Mucosa of descending colon (tissue), 3 donors: ENCODE results near the gene BCKDHA. TPM values are rescaled to one million over a fixed set of nuclear protein-coding genes. Genes with fewer than 3 reads are reported as not detected.
A peak's percentile ranks its signal among the peaks of the same experiment; 100 is the strongest.

Experiments
- ATAC-seq: fragments of 200-7000 bp; cut with Tn5 transposase; one replicate; pipeline ENCODE4 v1.9.1; 2020; ENCODE audit warnings: mild to moderate bottlenecking, moderate library complexity
- DNase-seq, 3 donors: peaks; one replicate each; pipeline ENCODE4 v3.0.0-alpha.2; 2020
- H3K36me3 ChIP-seq: fragments of 200-600 bp; one replicate; pipeline ENCODE4 v1.8.0; 2021; ENCODE audit warnings: low read depth, mild to moderate bottlenecking
- H3K4me1 ChIP-seq: fragments of 200-600 bp; one replicate; pipeline ENCODE4 v1.8.0; 2021; ENCODE audit warnings: low read depth, mild to moderate bottlenecking
- H3K4me3 ChIP-seq: fragments of 200-600 bp; one replicate; pipeline ENCODE4 v1.8.0; 2021; ENCODE audit warnings: mild to moderate bottlenecking
- H3K9me3 ChIP-seq: fragments of 200-600 bp; one replicate; pipeline ENCODE4 v1.8.0; 2021; ENCODE audit warnings: mild to moderate bottlenecking
- CTCF ChIP-seq: fragments of 200-600 bp; IDR thresholded peaks from one replicate; pipeline ENCODE4 v1.8.0; 2022; ENCODE audit warnings: antibody characterized with exemption, mild to moderate bottlenecking
- intact Hi-C, 2 donors: fragments of 100-400 bp; cut with DNase I in 1 of 2; cut with micrococcal nuclease in 1 of 2; formaldehyde crosslinking; loops; one replicate each; pipeline versions ENCODE4 v1.11.0 to v1.11.1; 2022; cut with DNase I, micrococcal nuclease
- total RNA-seq, 3 donors: library from RNA; stranded (reverse); fragmentation: NEBNext Ultra II Directional in 2 of 3; extraction: Animal tissue kit (Norgen Biotek cat#: 25700) in 2 of 3; gene quantifications; one replicate each; pipeline versions ENCODE4 v1.2.1 to v1.2.4, GENCODE V29; 2021 to 2023
- donor health status: DM: no; HTN: no; CAD: no; lungs with moderate emphysema.
- donor health status: DM: no; HTN: no; CAD: no.
- donor health status: DM: no; HTN: yes; CAD: no.

BCKDHA gene
- total RNA-seq, 3 donors from 2014 or later: 16.6 to 22.5 (median 17.3) TPM

GRCh38 chr19:41371541-41371940 is 26.1 kb upstream of the BCKDHA start:
- H3K4me1 ChIP-seq: peaks cover 6% of the 10 kb centered on the region
- intact Hi-C loops: no loop called here

GRCh38 chr19:41372501-41372900 is 25.1 kb upstream of the BCKDHA start:
- peaks cover 6% of the 10 kb centered on the region for H3K4me1 ChIP-seq
- DNase-seq: no peak
- no peak for TF ChIP-seq CTCF
- H3K36me3 ChIP-seq: no peaks in the 10 kb centered on the region
- no peak overlapping the region for H3K4me3 ChIP-seq
- intact Hi-C loops: no loop called here
- H3K9me3 ChIP-seq: no peaks in the 10 kb centered on the region
- ATAC-seq: no peak

More at GRCh38 chr19:41371541-41371940, 26.1 kb upstream of the BCKDHA start:
- no peaks in the 10 kb centered on the region for H3K36me3 ChIP-seq
- no peaks in the 10 kb centered on the region for H3K9me3 ChIP-seq
- TF ChIP-seq CTCF: no peak
- ATAC-seq: no peak
- DNase-seq: no peak
- H3K4me3 ChIP-seq: no peak overlapping the region

- Histone ChIP-seq H3K4me3 (no peak overlapping the region), H3K4me1 (no peaks in the 10 kb centered on the region), H3K9me3 (no peaks in the 10 kb centered on the region), H3K36me3 (no peaks in the 10 kb centered on the region)
- ATAC-seq (peak; percentile 70), DNase-seq (peak; percentile 75 to 81 (median 75))
- intact Hi-C loops: no loop called here
- TF ChIP-seq CTCF: no peak
Observed at GRCh38 chr19:41373993-41374392, 23.6 kb upstream of the BCKDHA start.

GRCh38 chr19:41376241-41376997 is 21.2 kb upstream of the BCKDHA start, which contains the start of gene TMEM91:
TSS of gene TMEM91 (plus strand) at chr19:41376533. CDS start at chr19:41378310, 1,777 bp downstream.
- ATAC-seq: peak; percentile 59
- no peak for TF ChIP-seq CTCF
- intact Hi-C loops: no loop called here
- Histone ChIP-seq H3K4me3 (peak within 1 kb of the TSS; percentile 21), H3K4me1 (no peaks in the 10 kb centered on the region), H3K36me3 (no peaks in the 10 kb centered on the region), H3K9me3 (no peaks in the 10 kb centered on the region)
- peak; percentile 48 to 54 (median 51) for DNase-seq

GRCh38 chr19:41376998-41377365 is 20.6 kb upstream of the BCKDHA start:
- intact Hi-C loops: no loop called here
- Histone ChIP-seq H3K36me3 (no peaks in the 10 kb centered on the region), H3K9me3 (no peaks in the 10 kb centered on the region), H3K4me3 (no peak overlapping the region), H3K4me1 (no peaks in the 10 kb centered on the region)
- ATAC-seq: peak; percentile 11
- no peak for TF ChIP-seq CTCF
- DNase-seq: no peak
